ENCODE results near the gene WFIKKN1. TPM values are rescaled to one million over a fixed set of nuclear protein-coding genes. Genes with fewer than 3 reads are reported as not detected.

The WFIKKN1 gene
- polyA plus RNA-seq, 3 donors, result 0.76 TPM; not detected in 2

GRCh38 chr16:609984-610383, 20.8 kb upstream of the WFIKKN1 start:
- Histone ChIP-seq H3K9ac (ENCODE audit: insufficient read depth, low read length, poor library complexity, severe bottlenecking) (no peak overlapping the region), H3K4me2 (replicated peaks; ENCODE audit: extremely low read depth, low read length, poor library complexity, severe bottlenecking) (no peak overlapping the region), H3K27ac (ENCODE audit: low read depth in 1 of 2, low read length in 2 of 2) (no peak overlapping the region), H3K4me1 (ENCODE audit: control insufficient read depth in 1 of 2, insufficient read depth in 2 of 2, low read length in 2 of 2) (no peaks in the 10 kb centered on the region), H3K4me3 (replicated peaks in 1 of 3; ENCODE audit: low read depth in 2 of 3, low read length in 3 of 3) (no peak overlapping the region), H3K36me3 (replicated peaks in 1 of 2; ENCODE audit: control insufficient read depth in 1 of 2, insufficient read depth in 2 of 2, low read length in 2 of 2) (peaks cover 7 to 14% of the 10 kb centered on the region in 2 donors), H3K9me3 (replicated peaks in 1 of 2; ENCODE audit: control insufficient read depth in 1 of 2, insufficient read depth in 1 of 2, low read length in 2 of 2) (peaks cover 0 to 5% of the 10 kb centered on the region in 2 donors), H2AFZ (ENCODE audit: insufficient read depth, low read depth, low read length, poor library complexity, severe bottlenecking) (no peak overlapping the region), H3K79me2 (ENCODE audit: insufficient read depth, low read length) (peaks cover 78% of the 10 kb centered on the region), H4K20me1 (ENCODE audit: insufficient read depth, low read length) (peaks cover 80% of the 10 kb centered on the region), H3K27me3 (ENCODE audit: control insufficient read depth in 2 of 2, insufficient read depth in 2 of 2, low read length in 2 of 2) (no peaks in the 10 kb centered on the region)
- no peak for DNase-seq
- H3K4me3 Mint-ChIP-seq, result no peak overlapping the region
- H3K4me1 Mint-ChIP-seq, result peaks cover 6% of the 10 kb centered on the region
- H3K9me3 Mint-ChIP-seq, result peaks cover 0 to 19% (median 3%) of the 10 kb centered on the region in 7 donors
- no peak for TF ChIP-seq CTCF (IDR thresholded peaks at IDR 0.05)
- peak overlapping the region in 2 of 7 donors; percentile 9 to 37 for H3K27ac Mint-ChIP-seq
- 95% methylated on average over 13 of the region's 14 CpGs for WGBS (ENCODE audit: insufficient coverage)
- peaks cover 0 to 2% (median 0%) of the 10 kb centered on the region in 3 donors for H3K27me3 Mint-ChIP-seq (ENCODE audit: low read depth in 3 of 3)
- intact Hi-C loops (cut with micrococcal nuclease), result loop anchor here (2.0 to 5.0 kb wide), 2 partner anchors 31 to 33 kb away; no protein-coding TSS in a partner anchor
- H3K36me3 Mint-ChIP-seq, result peaks cover 21 to 35% of the 10 kb centered on the region in 2 donors

- Histone ChIP-seq H3K9ac (ENCODE audit: insufficient read depth, low read length, poor library complexity, severe bottlenecking) (no peak overlapping the region), H3K4me1 (ENCODE audit: control insufficient read depth in 1 of 2, insufficient read depth in 2 of 2, low read length in 2 of 2) (no peaks in the 10 kb centered on the region), H3K4me2 (replicated peaks; ENCODE audit: extremely low read depth, low read length, poor library complexity, severe bottlenecking) (no peak overlapping the region), H3K9me3 (replicated peaks in 1 of 2; ENCODE audit: control insufficient read depth in 1 of 2, insufficient read depth in 1 of 2, low read length in 2 of 2) (no peaks in the 10 kb centered on the region), H2AFZ (ENCODE audit: insufficient read depth, low read depth, low read length, poor library complexity, severe bottlenecking) (no peak overlapping the region), H3K36me3 (replicated peaks in 1 of 2; ENCODE audit: control insufficient read depth in 1 of 2, insufficient read depth in 2 of 2, low read length in 2 of 2) (peaks cover 7 to 17% of the 10 kb centered on the region in 2 donors), H4K20me1 (ENCODE audit: insufficient read depth, low read length) (peaks cover 80% of the 10 kb centered on the region), H3K27me3 (ENCODE audit: control insufficient read depth in 2 of 2, insufficient read depth in 2 of 2, low read length in 2 of 2) (no peaks in the 10 kb centered on the region), H3K79me2 (ENCODE audit: insufficient read depth, low read length) (peaks cover 78% of the 10 kb centered on the region), H3K27ac (ENCODE audit: low read depth in 1 of 2, low read length in 2 of 2) (no peak overlapping the region), H3K4me3 (replicated peaks in 1 of 3; ENCODE audit: low read depth in 2 of 3, low read length in 3 of 3) (no peak overlapping the region)
- Mint-ChIP-seq H3K4me3 (no peak overlapping the region), H3K27me3 (ENCODE audit: low read depth in 3 of 3) (peaks cover 0 to 2% (median 0%) of the 10 kb centered on the region in 3 donors), H3K27ac (peak overlapping the region in 5 of 7 donors; percentile 9 to 50 (median 33)), H3K9me3 (peaks cover 0 to 13% (median 0%) of the 10 kb centered on the region in 7 donors), H3K36me3 (peaks cover 17 to 29% of the 10 kb centered on the region in 2 donors), H3K4me1 (peaks cover 6% of the 10 kb centered on the region)
- peak; percentile 41 to 59 (median 55) for DNase-seq
- intact Hi-C loops (cut with micrococcal nuclease), result loop anchor here (2.0 to 5.0 kb wide), 2 partner anchors 32 to 33 kb away; no protein-coding TSS in a partner anchor
- 80% methylated on average over 24 of the region's 28 CpGs for WGBS (ENCODE audit: insufficient coverage)
- peak; percentile 81 for TF ChIP-seq CTCF (IDR thresholded peaks at IDR 0.05)
These were observed 20.0 kb upstream of the WFIKKN1 start for GRCh38 chr16:610513-611381.
